G401 (cell line): Measurements from ENCODE around the gene PYGO2. TPM values are rescaled to one million over a fixed set of nuclear protein-coding genes. Genes with fewer than 3 reads are reported as not detected.

ENCODE experiments used
- DNase-seq: peaks from one replicate; pipeline ENCODE4 v3.0.0-alpha.2; 2015; ENCODE audit warnings: low spot score
- in situ Hi-C: cut with HindIII; loops from 2 replicates; pipeline ENCODE4 v1.10.0; 2016; ENCODE audit warnings: low sequenced_read_pairs, mixed read lengths
- total RNA-seq: library from RNA; depleted of rRNA; stranded (reverse); fragments of >200 nt; shearing (Covaris generic); gene quantifications from 2 replicates; pipeline ENCODE4 v1.2.3, GENCODE V29; 2014

The PYGO2 gene
- total RNA-seq, 1 experiment from 2014 or later = 24.2 TPM

DNA sequence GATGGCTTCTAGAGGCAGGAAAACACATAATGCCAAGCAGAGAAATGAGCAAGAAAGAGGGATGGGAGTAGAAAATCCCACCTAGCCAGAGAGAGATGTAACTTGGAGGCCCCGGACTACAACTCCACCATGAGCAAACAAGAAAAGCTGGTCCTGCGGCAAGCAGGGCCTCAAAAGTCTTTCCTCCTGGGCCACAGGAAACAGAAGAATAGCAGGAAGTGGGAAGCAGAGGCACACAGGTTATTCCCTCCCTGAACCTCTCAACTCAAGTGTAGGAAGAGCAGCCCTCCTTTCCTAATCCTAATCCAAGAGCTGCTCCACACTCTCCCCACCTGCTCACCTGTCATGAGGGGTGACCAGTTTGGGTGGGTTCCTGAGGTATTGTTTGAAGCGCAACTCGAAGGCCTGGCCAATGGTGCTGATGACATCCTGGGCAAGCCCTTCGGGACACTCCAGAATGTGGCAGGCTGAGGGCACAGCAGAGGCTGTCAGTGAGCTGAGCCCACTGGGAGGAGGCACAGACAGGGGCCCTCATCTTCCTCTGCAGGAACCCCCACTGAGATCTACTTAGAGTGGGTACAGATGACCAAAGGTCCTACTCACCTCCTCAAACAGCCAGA, 5.9 kb upstream of the PYGO2 start:
- no peak for DNase-seq
- in situ Hi-C loops = no loop called here

DNA sequence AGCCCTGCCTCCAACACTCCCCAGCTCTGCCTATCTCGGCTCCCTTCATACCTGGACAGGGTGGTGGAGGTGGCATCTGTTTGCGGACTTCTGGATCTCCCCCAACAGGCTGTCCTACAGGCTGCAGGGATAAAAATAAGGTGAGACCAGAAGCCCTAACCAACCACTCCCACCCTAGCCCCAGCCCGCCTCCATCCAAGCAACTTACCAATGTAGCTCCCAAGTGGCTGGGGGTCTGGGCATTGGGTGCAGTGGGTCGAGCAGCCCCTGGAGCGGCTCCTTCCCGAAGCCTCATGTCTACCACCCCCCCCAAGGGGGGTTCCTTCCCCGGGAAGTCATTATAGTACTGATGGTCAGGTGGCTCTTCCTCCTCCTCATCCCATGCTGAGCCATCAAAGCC, 4.5 kb upstream of the PYGO2 start:
- in situ Hi-C loops = no loop called here
- no peak for DNase-seq

DNA sequence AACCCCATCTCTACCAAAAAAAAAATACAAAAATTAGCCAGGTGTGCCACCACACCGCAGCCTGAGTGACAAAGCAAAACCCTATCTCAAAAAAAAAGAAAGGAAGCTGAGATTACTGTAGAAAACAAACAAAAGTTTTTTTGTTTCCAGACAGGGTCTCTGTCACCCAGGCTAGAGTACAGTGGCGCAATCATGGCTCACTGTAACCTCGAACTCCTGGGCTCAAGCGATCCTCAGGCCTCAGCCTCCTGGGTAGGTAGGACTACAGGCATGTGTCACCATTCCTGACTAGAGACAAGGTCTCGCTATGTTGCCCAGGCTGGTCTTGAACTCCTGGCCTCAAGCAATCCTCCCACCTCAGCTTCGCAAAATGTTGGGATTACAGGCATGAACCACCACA, 2.8 kb upstream of the PYGO2 start:
- in situ Hi-C loops = no loop called here
- no peak for DNase-seq

DNA sequence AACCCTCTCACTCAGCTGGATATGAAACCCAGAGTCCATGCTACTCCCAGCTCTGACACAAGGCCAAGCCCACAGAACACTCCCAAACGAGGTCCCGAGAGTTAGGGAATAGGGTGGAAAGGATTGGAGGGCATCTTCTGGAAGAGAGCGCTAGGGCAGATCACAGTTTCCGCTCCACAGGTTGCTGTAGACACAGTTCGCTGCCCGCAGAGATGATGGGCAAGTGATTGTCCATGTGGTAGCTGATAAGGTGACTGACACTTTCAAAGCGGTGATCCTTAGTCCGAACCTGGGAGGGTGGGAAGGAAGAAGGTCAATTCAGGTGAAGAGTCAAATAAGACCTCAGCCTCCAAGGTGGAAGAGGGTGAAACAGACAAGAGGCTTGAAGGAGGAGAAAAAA, 2.1 kb upstream of the PYGO2 start:
- no peak for DNase-seq
- in situ Hi-C loops = no loop called here

DNA sequence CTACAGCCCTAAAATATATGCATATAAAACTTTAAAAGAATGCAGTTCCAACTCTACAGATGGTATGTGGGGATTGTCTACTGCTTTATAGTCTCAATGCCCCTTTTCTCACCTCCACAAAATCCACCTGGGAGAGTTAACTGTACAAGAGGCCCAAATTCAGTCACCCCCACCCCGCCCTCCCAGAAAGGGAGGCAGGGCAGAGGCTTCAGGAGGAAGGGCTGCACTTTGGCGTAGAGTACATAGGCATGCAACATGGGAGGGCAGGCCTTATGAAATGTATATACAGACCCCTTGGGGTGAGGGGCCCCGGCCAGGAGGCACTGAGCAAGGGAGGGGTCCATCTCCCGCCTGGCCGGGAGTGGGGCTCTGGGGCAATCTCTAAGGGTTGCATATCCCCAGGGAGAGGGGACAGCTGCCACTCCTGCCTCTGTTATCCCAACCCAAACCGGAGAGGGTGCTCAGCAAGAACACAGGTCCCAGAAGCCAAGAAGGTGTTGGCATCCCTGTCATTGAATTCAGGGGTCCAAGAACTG, 1.3 kb upstream of the PYGO2 start:
- in situ Hi-C loops = no loop called here
- DNase-seq = no peak

DNA sequence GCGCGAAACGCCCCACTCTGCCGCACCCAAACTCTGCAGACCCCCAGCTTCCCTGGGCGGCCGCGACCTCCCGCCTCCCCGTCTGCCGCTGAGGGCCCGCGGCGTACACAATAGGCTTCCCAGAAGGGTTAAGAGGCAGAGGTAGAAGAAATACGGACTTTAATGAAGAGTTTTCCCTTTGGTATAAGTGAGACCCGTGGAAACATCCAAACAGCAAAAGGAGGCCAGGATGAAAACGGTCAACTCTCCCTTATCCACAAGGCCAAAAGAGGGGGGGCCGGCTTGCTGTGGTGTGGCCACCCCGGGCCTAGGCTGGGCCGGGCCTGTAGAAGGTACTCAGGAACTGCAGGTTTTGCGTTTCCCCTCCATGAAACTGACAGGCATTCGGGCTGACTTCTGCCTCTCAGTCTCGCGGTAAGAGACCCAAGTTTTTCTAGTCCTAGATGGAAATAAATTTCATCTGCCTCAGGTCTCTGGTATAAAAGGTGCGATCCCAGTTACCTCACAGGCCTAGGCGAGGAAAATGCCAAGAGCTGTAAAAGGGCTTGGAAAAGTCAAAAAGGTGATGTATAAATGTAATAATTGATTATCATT, 671 bp upstream of the PYGO2 start:
- peak; percentile 54 for DNase-seq
- in situ Hi-C loops = no loop called here

DNA sequence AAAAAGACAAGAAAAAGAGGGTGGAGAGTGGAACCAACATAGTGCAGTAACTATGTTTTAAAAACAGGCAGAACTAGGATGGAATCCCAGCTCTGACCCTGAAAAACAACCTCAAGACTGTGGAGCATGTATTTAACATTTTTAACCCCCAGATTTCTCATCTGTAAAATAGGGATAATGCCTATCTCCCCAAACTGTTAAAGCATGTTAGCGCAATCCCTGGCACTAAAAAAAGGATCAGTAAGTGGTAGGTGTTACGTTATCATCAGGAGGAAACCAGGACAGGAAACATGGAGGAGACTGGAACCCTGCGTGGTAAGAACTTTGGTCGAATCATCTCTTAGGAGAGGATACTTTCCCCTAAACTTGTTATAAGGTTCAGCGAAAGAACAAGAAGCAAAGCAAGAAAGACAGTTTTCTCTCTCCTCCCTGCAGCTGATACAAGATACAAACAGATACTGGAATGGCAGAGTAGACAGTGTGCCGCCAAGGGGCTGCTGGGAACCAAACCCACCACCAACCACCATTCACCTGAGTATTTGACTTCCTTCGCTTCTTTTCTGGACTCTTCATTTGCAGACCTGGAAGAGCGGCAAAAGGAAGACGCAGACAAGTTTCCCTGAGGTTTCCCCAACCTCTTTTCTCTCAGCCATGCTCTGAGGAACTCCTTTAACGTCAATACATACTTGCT, 991 bp downstream of the PYGO2 start:
- in situ Hi-C loops = no loop called here
- no peak for DNase-seq

DNA sequence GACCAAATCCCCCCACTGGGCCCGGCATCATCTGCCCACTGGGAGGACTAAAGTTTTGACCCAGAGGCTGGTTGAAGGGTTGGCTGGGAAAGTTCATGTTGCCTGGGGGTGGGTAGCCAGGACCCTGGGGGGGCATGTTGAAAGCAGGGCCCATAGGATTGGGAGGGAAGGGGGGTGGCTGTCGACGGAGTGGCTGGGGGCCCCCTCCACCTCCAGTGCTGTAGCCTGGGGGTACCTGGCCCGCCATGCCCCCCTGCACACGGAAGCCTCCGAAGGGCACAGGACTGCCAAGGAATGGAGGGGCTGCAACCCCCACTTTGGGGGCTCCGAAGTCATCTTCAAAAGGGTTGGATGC, 2.2 kb downstream of the PYGO2 start:
- in situ Hi-C loops = no loop called here
- DNase-seq = no peak

DNA sequence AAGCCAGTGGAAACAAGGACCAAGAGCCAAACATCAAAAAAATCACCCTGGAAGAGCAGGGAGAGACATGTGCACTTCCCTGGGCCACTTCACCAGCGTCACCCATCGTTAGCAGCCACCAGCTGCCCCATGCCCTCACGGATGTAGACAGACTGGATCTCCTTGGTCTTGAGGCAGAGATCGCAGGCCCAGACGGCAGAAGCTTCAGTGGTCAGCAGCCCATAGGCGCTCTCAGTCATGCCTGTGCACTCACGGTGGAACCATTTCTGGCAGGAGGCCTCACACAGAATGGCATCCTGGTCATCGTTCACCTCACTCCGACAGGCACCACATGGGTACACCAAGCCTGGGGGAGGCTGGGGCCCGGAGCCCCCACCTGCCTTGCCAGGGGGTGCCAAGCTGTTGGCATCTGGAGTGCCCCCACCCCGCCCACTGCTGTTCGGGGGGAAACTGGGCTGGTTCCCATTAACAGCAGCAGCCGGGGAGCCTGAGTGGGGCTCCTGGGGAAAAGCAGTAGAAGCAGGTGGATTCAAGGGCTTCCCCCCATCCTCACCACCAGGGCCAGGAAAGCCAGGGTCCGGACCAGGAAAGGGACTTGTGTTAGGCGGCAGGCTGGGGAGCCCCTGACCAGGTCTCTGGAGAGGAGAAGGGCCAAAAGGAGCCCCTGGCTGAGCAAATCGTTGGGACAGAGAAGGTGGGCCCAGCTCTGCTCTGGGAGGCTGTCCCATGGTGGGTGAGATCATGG, 2.7 kb downstream of the PYGO2 start:
- in situ Hi-C loops = no loop called here

DNA sequence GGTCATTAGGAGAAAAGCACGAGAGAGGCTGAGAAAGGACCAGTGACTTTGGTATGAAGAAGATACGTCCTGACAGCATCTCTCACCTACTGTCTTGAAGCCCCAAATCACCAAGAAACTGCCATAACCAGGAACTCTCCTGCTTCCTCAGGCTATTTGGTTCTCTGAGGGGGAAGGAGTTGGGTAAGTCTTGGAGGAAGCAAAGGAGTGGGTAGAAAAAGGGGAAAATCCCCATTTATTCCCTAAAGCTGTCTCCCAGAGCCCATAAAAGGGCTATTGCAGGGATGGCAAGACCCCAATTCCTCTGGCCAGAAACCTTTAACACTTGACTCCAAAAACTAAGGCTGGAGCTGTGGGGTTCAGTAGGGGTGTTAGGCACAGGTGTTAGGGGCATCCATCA, 3.5 kb downstream of the PYGO2 start:
- DNase-seq = no peak
- in situ Hi-C loops = no loop called here

More for the DNA sequence above, 2.7 kb downstream of the PYGO2 start:
- no peak for DNase-seq

DNA sequence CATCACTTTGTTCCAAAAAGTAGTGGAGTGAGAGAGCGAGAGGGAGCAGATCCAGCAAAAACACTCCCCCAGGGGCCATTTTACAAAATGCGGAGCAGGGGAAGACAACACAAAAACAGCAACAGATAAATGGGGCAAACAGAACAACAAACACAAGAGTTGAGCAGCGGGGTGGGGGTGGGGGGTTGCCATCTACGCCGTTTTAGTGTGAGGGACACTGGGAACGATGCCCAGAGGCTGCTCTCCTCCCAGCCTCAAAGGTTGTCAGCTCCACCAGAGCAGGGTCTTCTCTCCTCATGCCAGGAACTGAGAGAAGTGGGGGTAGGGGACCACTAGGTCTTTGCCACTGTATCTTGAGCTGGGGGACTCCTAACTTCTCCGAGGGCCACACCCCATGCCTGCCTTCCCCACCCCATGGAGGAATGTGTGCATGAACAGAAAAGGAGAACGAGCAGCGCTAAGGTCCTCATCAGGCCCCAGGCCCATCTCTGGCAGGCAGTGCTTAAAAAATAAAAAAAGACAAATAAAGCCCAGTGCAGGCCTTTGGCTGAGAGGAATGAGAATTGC, 4.4 kb downstream of the PYGO2 start:
- no peak for DNase-seq
- in situ Hi-C loops = no loop called here

DNA sequence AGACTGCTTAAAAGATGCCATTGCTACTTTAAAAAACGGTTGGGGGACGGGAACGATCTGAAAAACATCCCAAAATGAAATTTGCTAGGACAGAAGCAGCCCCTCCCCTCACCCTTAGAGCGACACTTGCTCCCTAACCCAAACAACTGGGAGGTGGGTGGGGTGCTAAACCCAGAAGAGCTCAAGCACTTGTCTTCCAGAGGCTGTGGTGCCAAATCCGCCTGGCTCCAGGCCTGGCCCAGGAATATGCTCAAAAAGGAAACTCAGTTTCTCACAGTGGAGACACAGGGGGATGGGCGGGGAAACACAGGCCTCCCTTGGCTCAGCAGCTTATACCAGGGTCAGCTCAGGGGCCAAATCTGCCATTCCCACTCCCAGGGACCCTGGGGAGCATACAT, 5.0 kb downstream of the PYGO2 start:
- in situ Hi-C loops = no loop called here
- DNase-seq = peak; percentile 46

DNA sequence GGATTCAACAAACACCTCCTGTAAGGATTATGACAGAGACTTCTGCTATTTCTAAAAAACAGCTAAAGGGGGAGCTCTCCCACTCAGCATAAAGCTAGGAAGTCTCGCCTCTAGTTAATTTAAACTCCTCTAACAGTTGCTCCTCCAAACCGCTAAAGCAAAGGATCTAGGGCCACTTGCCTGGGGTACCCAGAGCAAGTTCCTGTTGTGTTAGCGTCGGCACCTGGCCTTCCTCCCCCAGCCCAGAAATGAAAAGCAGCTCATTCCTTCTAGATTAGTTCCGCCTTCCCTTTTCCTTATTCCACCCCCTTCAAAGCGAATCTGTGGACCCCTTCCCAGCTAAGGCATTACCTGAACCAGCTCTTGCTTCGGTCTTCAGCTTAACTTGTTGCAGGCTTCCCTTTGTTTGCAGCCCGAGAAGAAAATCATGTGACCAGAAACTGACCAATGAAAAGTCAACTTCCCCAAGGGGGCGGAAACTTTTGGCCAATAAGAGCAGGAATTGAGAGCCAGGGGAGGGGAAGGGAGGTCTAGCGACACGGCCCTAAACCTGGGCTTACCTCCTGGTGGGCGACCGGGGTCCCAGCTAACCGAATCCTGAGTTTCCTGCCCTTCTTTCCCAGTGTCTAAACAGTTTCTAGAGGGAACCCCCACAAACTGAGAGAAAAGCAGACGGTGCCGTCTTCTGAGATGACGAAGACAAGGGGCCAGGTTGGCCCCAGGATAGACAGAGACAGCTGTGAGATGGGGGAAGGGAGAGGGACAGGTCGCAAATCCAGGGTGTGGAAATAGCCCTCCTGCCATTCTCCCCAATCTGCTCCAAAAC, 5.7 kb downstream of the PYGO2 start, which contains the start of gene PBXIP1:
Gene PBXIP1 (minus strand): TSS at position 382 of the 826 bp plus-strand sequence. CDS start 2,378 bp downstream, outside the sequence.
- DNase-seq = peak; percentile 93
- in situ Hi-C loops = no loop called here

DNA sequence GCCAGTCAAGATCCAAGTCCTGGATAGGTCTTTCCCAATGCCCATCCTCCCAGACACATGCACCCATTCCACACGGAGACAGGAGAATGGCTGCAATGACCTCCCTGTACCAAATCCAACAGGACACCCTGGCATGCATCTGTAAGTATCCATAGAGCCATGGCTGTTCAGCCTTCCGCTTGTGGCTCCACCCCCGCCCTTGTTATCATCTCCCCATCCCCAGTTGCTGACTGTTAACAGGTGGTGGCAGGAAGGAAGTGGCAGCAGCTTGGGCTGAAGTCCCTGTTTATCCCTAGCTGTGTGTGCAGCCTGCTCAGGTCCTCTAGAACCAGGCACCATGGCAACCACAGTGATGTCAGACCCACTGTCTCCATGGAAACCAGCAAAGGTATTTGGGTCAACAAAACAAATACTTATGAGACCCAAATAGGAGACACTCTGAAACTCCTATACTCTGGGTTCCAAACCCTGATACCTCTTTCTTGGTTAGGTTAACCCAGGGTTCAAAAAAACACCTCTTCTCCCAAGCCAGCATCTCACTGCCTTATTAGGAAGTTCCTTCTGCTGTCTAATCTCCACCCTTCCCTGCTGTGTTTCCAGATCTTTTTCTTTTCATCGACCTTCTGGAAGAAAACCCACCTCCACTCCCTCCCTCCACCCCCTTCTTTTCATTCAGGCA, 6.4 kb downstream of the PYGO2 start:
- peak; percentile 98 for DNase-seq
- in situ Hi-C loops = no loop called here

DNA sequence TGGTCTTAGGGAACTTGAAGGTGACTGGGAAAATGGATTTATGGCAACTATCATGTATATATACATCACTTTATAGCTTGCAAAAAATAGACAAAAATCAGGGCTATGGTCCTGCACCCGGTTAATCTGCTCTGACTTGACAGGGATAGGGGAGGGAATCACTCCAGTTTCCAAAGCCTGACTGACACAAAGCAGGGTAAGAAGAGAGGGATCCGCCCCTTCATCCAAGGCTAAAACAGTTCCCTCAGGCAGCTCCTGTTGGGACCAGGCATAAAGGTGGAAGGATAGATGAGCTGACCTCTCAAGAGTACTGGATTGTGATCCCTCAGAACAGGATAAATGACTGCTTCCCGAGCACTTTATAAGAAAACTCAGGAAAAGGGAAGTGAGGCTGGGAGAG, 7.0 kb downstream of the PYGO2 start:
- peak; percentile 19 for DNase-seq
- in situ Hi-C loops = no loop called here

DNA sequence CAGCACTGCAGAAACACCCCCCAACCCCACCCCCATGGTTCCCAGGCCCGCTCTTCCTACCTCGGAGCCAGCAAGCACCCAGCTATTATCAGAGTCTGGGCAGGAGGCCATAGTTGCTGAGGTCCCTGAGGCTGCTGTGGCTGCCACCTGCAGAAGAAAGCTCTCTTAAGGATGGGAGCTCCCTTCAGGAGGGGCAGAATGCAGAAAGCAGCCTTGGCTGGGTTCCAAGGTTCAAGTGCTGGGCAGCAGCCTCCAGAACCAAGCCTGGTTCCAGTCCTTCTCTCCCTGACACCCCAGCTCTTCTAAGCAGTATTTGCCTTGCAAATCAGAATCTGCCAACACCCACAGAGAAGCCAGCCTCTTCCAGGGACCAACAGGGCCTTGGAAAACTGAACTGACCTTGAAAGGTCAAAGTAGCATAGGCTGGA, 8.0 kb downstream of the PYGO2 start:
- in situ Hi-C loops = no loop called here
- DNase-seq = no peak

DNA sequence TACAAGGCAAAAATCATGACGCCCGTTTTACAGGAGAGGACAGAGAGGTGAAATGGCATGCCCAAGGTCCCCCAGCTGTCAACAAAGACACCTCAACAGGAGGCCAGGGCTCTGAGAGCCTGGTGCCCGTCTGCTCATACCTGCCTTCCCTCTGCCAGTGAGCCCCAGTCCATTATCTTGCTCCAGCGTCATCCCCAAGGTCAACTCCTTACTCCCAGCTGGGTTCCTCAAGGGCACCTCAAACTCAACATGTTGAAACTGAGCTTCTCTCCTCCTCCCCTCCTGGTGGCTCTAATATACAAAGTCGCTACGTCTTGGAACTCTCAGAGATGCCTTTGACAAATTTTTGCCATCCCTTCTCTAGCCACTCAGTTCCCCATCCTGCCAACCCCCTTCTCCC, 8.9 kb downstream of the PYGO2 start:
- in situ Hi-C loops = no loop called here
- no peak for DNase-seq
